KOPT-K1 (cell line): ENCODE data around the gene GRIP1.
"Not testable (repeated sequence)": the region's sequence is repeated elsewhere in the genome, so short reads cannot be mapped to it uniquely, and the experiment has no call there.

Source experiments
- H3K27ac ChIP-seq: fragments of 200-600 bp; sonication (generic); 2 replicates; pipeline ENCODE4 v1.5.1; 2016; ENCODE audit warnings: antibody characterized with exemption, mild to moderate bottlenecking, low read depth, low read length; ENCODE audit not compliant: poor library complexity, severe bottlenecking
- H3K36me3 ChIP-seq: fragments of 200-600 bp; sonication (generic); 2 replicates; pipeline ENCODE4 v1.5.1; 2017; ENCODE audit warnings: antibody characterized with exemption, mild to moderate bottlenecking, low read length, moderate library complexity; ENCODE audit not compliant: insufficient read depth
- H3K9me3 ChIP-seq: fragments of 200-600 bp; sonication (generic); 2 replicates; pipeline ENCODE4 v1.5.1; 2017; ENCODE audit warnings: antibody characterized with exemption, low read length, mild to moderate bottlenecking; ENCODE audit not compliant: insufficient read depth, poor library complexity, severe bottlenecking

The GRIP1 gene

GRCh38 chr12:66514581-66514980, 164.3 kb downstream of the GRIP1 start:
- no peaks in the 10 kb centered on the region for H3K36me3 ChIP-seq
- H3K27ac ChIP-seq: no peak overlapping the region
- H3K9me3 ChIP-seq: no peaks in the 10 kb centered on the region

GRCh38 chr12:66508025-66508424, 170.9 kb downstream of the GRIP1 start:
- Histone ChIP-seq H3K36me3 (no peaks in the 10 kb centered on the region), H3K27ac (no peak overlapping the region)

DNA sequence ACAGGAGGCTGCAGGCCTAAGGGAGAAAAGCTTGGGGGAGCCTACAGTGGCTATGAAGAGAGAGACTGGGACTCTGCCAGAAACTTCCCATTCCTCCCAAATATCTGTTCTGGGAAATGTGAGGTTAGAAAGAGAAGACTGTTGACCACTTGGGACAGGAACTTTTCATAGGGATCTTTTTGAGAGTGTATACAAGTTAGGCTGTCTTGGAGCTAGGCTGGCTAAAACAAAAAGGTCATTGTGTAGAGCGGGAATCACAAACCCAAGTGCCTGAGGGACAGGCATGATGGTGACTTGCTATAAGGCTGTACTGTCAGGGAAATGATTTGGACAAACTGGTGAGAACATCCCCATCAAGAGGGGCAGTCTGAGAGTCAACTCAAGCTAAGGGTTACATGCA, 175.1 kb downstream of the GRIP1 start:
- no peak overlapping the region for H3K27ac ChIP-seq
- H3K9me3 ChIP-seq: no peaks in the 10 kb centered on the region
- no peaks in the 10 kb centered on the region for H3K36me3 ChIP-seq

More at GRCh38 chr12:66508025-66508424, 170.9 kb downstream of the GRIP1 start:
- H3K9me3 ChIP-seq: no peaks in the 10 kb centered on the region

DNA sequence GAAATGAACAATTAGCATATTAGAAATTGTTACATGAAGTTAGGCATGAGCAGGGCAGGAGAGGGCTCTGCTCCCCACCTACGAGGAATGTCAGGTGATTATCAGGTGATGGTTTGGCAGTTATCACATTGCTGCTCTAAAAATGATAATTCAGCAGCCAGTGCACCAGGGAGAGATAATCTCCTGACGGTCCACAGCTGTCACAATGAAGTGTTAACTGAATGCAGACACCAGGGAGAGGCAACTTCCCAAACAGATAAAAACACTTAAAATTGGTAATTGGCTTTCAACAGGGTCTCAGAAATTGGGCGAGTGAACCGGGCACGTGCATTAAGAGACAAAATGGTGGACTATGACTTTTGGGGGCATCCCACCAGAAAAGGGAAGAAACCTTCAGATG, 176.0 kb downstream of the GRIP1 start:
- H3K36me3 ChIP-seq: no peaks in the 10 kb centered on the region
- H3K9me3 ChIP-seq: no peaks in the 10 kb centered on the region
- no peak overlapping the region for H3K27ac ChIP-seq

DNA sequence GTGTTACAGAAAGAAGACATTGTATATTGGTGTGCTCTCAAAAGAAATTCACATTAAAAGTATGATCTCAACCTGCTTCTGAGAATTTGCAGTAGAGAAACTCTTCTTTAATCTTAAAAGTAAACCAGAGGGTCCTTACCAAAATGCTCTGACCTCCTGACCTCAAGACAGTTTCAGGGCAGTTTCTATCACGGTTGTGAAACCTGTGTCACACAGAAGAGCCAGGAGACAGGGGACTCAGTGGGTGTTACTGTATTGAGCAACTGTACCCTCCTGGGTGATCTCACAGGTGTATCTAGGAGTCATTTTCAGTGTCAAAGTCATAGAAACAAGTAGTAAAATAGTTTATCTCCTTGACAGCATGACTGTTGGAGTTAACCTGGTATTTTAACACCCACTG, 178.0 kb downstream of the GRIP1 start:
- Histone ChIP-seq H3K9me3 (no peaks in the 10 kb centered on the region), H3K27ac (no peak overlapping the region), H3K36me3 (no peaks in the 10 kb centered on the region)

GRCh38 chr12:66500091-66500490, 178.8 kb downstream of the GRIP1 start:
- no peaks in the 10 kb centered on the region for H3K9me3 ChIP-seq
- no peak overlapping the region for H3K27ac ChIP-seq
- H3K36me3 ChIP-seq: no peaks in the 10 kb centered on the region

DNA sequence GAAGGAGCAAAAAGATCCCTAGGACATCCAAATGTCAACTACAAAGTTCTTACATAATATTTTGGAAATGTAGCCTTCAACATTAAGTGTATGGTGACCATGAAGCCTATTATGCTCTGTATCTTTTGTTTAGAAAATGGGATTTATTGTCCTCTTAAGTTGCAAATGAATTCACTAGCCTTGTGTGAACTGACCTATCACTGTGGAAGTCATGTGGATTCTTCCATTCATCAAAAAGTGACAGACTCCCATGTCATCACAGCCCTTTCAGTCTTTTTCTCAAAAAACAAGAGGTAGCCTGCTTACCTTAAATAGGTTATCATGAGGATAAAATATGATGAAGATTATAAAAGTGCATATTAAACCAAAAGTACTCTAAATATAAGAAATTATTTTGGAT, 179.9 kb downstream of the GRIP1 start:
- Histone ChIP-seq H3K9me3 (no peaks in the 10 kb centered on the region), H3K36me3 (no peaks in the 10 kb centered on the region)

DNA sequence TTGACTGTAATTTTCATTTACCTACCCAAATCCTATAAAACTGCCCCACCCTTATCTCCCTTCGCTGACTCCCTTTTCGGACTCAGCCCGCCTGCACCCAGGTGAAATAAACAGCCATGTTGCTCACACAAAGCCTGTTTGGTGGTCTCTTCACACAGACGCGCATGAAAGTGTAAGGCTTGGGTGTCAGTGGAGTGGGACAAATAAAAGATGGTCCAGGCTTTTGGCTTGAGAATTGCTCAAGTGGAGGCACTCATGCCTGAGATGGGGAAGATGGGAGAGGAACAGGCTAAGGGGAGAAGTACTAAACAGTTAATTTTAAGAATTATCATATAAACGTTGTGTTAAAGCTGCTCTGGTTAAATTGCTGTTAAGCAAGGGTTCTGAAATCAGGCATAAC, 180.8 kb downstream of the GRIP1 start:
- H3K9me3 ChIP-seq, H3K36me3 ChIP-seq, H3K27ac ChIP-seq: not testable (repeated sequence)

More for the DNA sequence above, 179.9 kb downstream of the GRIP1 start:
- no peak overlapping the region for H3K27ac ChIP-seq

GRCh38 chr12:66497008-66497897, 181.6 kb downstream of the GRIP1 start:
- H3K9me3 ChIP-seq: no peaks in the 10 kb centered on the region
- no peak overlapping the region for H3K27ac ChIP-seq
- no peaks in the 10 kb centered on the region for H3K36me3 ChIP-seq

GRCh38 chr12:66496595-66496994, 182.3 kb downstream of the GRIP1 start:
- Histone ChIP-seq H3K36me3 (no peaks in the 10 kb centered on the region), H3K27ac (no peak overlapping the region), H3K9me3 (no peaks in the 10 kb centered on the region)

GRCh38 chr12:66495709-66496108, 183.2 kb downstream of the GRIP1 start:
- Histone ChIP-seq H3K27ac (no peak overlapping the region), H3K9me3 (no peaks in the 10 kb centered on the region), H3K36me3 (no peaks in the 10 kb centered on the region)

DNA sequence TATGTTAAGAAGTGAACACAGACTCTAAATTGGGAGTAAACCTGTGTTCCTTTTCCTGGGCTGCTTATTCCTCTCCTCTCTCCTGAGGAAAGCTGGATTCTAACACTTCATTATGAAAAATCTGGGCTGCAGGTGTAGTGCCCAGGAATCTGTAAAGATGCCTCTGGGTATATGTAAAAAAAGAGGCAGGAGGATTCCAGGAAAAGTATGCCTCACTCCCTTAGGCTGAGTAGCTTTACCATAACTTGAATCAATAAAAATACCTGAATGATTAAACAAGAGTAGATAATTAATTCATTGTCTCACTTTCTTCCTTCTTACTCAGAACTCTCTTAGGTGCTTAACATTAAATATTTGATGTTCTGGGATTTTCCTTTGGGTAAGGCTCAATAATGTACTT, 185.1 kb downstream of the GRIP1 start:
- no peaks in the 10 kb centered on the region for H3K36me3 ChIP-seq
- H3K9me3 ChIP-seq: no peaks in the 10 kb centered on the region
- H3K27ac ChIP-seq: no peak overlapping the region

- H3K36me3 ChIP-seq: no peaks in the 10 kb centered on the region
- H3K9me3 ChIP-seq: no peaks in the 10 kb centered on the region
- no peak overlapping the region for H3K27ac ChIP-seq
Measured at GRCh38 chr12:66491853-66492252, 187.0 kb downstream of the GRIP1 start.

DNA sequence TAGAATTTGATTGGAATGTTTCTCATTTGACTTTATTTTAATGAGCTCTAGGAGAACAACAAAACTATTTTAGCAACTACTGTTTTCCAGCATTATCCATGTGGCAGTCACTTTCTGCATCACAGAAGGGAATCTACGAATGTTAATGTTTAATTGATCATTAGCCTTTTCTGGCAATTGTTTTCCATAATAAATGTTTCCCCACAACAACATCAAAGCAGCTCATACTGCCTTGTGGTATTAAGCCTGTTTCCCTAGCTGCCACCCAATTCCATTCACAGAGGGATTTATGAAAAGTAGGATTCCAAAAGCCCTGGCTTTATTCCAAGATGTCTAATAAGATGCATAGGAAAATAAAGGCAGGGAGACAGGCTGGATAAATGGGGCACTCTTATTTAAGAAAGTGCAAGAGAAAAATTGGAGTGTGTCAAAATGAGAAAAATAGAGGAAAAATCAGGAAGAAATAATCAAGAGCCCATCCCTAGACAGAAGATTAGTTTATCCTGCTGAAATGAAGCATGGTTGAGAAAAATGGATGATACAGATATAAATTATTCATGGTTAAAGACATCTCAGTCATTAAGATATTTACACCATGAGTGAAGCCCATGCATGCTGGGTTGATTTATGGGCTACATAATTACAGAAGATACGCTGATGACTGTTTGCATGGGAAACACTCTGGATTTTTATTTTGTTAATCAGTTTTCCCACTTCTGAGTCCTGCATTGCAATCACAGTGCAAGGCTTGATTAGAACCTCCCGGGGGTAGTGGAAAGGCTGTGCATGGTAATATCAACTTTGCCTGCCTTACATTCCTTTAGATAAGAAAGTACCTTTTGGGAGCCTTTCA, 196.3 kb downstream of the GRIP1 start:
- Histone ChIP-seq H3K36me3 (no peaks in the 10 kb centered on the region), H3K9me3 (no peaks in the 10 kb centered on the region), H3K27ac (no peak overlapping the region)

GRCh38 chr12:66467932-66468331, 210.9 kb downstream of the GRIP1 start:
- H3K27ac ChIP-seq: no peak overlapping the region
- H3K36me3 ChIP-seq: no peaks in the 10 kb centered on the region

More at GRCh38 chr12:66467932-66468331, 210.9 kb downstream of the GRIP1 start:
- no peaks in the 10 kb centered on the region for H3K9me3 ChIP-seq
